Loucy (cell line): ENCODE data around the gene RBMS3.
A peak's percentile ranks its signal among the peaks of the same experiment; 100 is the strongest.

Experiments
- CTCF ChIP-seq: fragments of 200-600 bp; sonication (generic); conservative IDR thresholded peaks from 2 replicates; pipeline ENCODE4 v1.5.1; 2014; ENCODE audit warnings: mild to moderate bottlenecking, antibody characterized with exemption, low read length
- EZH2phosphoT487 ChIP-seq: fragments of 200-600 bp; IDR thresholded peaks from 2 replicates; pipeline ENCODE4 v1.6.1; 2018; ENCODE audit warnings: antibody characterized with exemption, mild to moderate bottlenecking, moderate library complexity, borderline replicate concordance

DNA sequence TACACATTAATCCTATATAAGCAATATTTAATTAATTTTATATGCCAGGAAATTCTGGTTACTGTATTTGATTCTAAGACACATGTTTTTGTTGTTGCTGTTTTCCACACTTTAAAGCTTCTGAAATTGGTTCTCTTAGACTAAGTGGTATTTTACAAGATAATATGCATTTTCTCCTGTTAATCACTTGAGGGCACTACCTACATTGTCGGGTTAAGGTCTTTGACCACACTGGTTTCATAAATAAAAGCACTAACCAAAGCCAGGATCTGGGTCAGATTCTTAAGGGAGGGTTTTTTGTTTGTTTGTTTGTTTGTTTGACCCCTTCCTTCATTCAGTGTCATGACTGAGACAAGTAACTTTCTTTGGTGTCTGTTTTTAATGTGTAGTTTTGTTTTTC lies 590.2 kb downstream of the RBMS3 start:
- TF ChIP-seq CTCF, result peak; percentile 27
- TF ChIP-seq EZH2phosphoT487, result no peak
